K562 (cell line): ENCODE measurements around the gene MMP7. TPM values are rescaled to one million over a fixed set of nuclear protein-coding genes. Genes with fewer than 3 reads are reported as not detected.

Experiments used
- ATAC-seq: fragments of 200-7000 bp; cut with Tn5 transposase; 3 replicates; pipeline ENCODE4 v1.9.1; 2020; ENCODE audit warnings: moderate library complexity
- BruUV-seq: library from RNA; stranded (reverse); fragments of 400-500 nt; replicated peaks from 2 replicates; lab custom pipeline; 2021; lab: Mats Ljungman, UMichigan
- CTCF ChIA-PET: fragments of 300-600 bp; formaldehyde crosslinking; extraction: SDS; loops from one replicate; lab custom pipeline; 2021; ENCODE audit warnings: low intra/inter-chr PET ratio; lab: Yijun Ruan, JAX
- POLR2A ChIA-PET: fragments of 300-600, 350-650 bp; sonication (Branson Sonifier 250); formaldehyde crosslinking; extraction: SDS; loops from one replicate; lab custom pipeline; 2021; ENCODE audit warnings: antibody characterized with exemption, inconsistent platforms; lab: Yijun Ruan, JAX
- DNase-seq, 4 experiments: peaks; one replicate each; pipeline versions ENCODE4 v3.0.0 to v3.0.0-alpha.2; 2011 to 2018; ENCODE audit warnings: low spot score in 3 of 4, mixed read lengths in 3 of 4; ENCODE audit errors: extremely low read depth in 1 of 4
- FAIRE-seq: peaks from 2 replicates; lab custom pipeline; 2011; peaks lifted over from hg19 to GRCh38; lab: Jason Lieb, UNC
- H2AFZ ChIP-seq: 2 replicates; pipeline ENCODE4 v1.6.0; 2011; ENCODE audit warnings: low read depth, low read length, control low read depth, inconsistent platforms
- H3K27ac ChIP-seq: fragments of 200-600 bp; 3 replicates; pipeline ENCODE4 v1.8.0; 2011; ENCODE audit warnings: low read depth, mild to moderate bottlenecking, control low read depth, inconsistent platforms, low read length, moderate library complexity, mixed read lengths; ENCODE audit errors: extremely low read depth
- H3K27me3 ChIP-seq, 2 experiments: fragments of 300-600 bp in 1 of 2; 2 replicates in 1 of 2; 3 replicates in 1 of 2; pipeline versions ENCODE4 v1.6.0 to v1.8.0; 2011; ENCODE audit warnings: inconsistent platforms in 2 of 2, low read length in 2 of 2, mild to moderate bottlenecking in 1 of 2, mixed read lengths in 1 of 2, moderate library complexity in 1 of 2; ENCODE audit not compliant: control insufficient read depth in 2 of 2, insufficient read depth in 2 of 2
- H3K36me3 ChIP-seq: fragments of 300-600 bp; 3 replicates; pipeline ENCODE4 v1.8.0; 2011; ENCODE audit warnings: mild to moderate bottlenecking, low read length, inconsistent platforms; ENCODE audit not compliant: control insufficient read depth, insufficient read depth
- H3K4me1 ChIP-seq, 2 experiments: fragments of 200-600 bp in 1 of 2; replicated peaks in 1 of 2; 2 replicates in 1 of 2; 3 replicates in 1 of 2; pipeline versions ENCODE4 v1.5.1 to v1.8.0; 2011; ENCODE audit warnings: inconsistent platforms in 2 of 2, low read length in 2 of 2, mild to moderate bottlenecking in 1 of 2, mixed read lengths in 1 of 2, moderate library complexity in 1 of 2; ENCODE audit not compliant: control insufficient read depth in 2 of 2, insufficient read depth in 2 of 2
- H3K4me2 ChIP-seq: 2 replicates; pipeline ENCODE4 v1.6.1; 2011; ENCODE audit warnings: low read length, control low read depth, inconsistent platforms, mixed read lengths; ENCODE audit not compliant: insufficient read depth
- H3K4me3 ChIP-seq: fragments of 200-600 bp; sonication (generic), shearing (Covaris generic); 2 replicates; pipeline ENCODE4 v1.5.1; 2016; ENCODE audit warnings: control low read depth, inconsistent platforms
- H3K79me2 ChIP-seq: fragments of 200-600 bp; 3 replicates; pipeline ENCODE4 v1.8.0; 2011; ENCODE audit warnings: low read length, inconsistent platforms; ENCODE audit not compliant: control insufficient read depth, insufficient read depth
- H3K9ac ChIP-seq, 2 experiments: 2 replicates each; pipeline versions ENCODE4 v1.6.0 to v1.6.1; 2011; ENCODE audit warnings: low read depth in 2 of 2, low read length in 2 of 2, control low read depth in 1 of 2, inconsistent platforms in 1 of 2, mild to moderate bottlenecking in 1 of 2, mixed read lengths in 1 of 2; ENCODE audit not compliant: insufficient read depth in 1 of 2
- H3K9me1 ChIP-seq: one replicate; pipeline ENCODE4 v1.6.0; 2011; ENCODE audit warnings: inconsistent platforms, mild to moderate bottlenecking, low read length, moderate library complexity; ENCODE audit not compliant: control insufficient read depth, insufficient read depth
- H3K9me3 ChIP-seq: replicated peaks from 2 replicates; pipeline ENCODE4 v1.5.1; 2011; ENCODE audit warnings: low read depth, low read length, inconsistent platforms; ENCODE audit not compliant: control insufficient read depth, insufficient read depth
- H4K20me1 ChIP-seq: replicated peaks from 2 replicates; pipeline ENCODE4 v1.6.1; 2011; ENCODE audit warnings: low read length, inconsistent platforms, mixed read lengths; ENCODE audit not compliant: control insufficient read depth, insufficient read depth
- CEBPB ChIP-seq: fragments of 450-650 bp; IDR thresholded peaks from 2 replicates; pipeline ENCODE4 v1.6.1; 2016; ENCODE audit warnings: missing genetic modification characterization, missing compliant biosample characterization
- FOXA3 ChIP-seq, 2 experiments: fragments of 450-650 bp in 1 of 2; sonication (generic) in 1 of 2; formaldehyde crosslinking; IDR thresholded peaks in 1 of 2; conservative IDR thresholded peaks in 1 of 2; 2 replicates each; pipeline versions ENCODE4 v1.4.0 to v1.8.0; 2020 to 2022; ENCODE audit warnings: mild to moderate bottlenecking in 2 of 2, missing genetic modification reagents in 1 of 2
- KLF1 ChIP-seq: fragments of 450-650 bp; IDR thresholded peaks from 2 replicates; pipeline ENCODE4 v1.6.1; 2016; ENCODE audit warnings: missing genetic modification characterization, missing compliant biosample characterization
- RAD21 ChIP-seq, 2 experiments: fragments of 250-450 bp in 1 of 2; fragments of 450-650 bp in 1 of 2; sonication (Bioruptor Pico) in 1 of 2; formaldehyde crosslinking in 1 of 2; IDR thresholded peaks in 1 of 2; conservative IDR thresholded peaks in 1 of 2; 2 replicates each; pipeline versions ENCODE4 v1.4.0 to v1.8.0; 2020 to 2022; ENCODE audit warnings: mild to moderate bottlenecking in 2 of 2, moderate library complexity in 1 of 2
- ZSCAN32 ChIP-seq: fragments of 450-650 bp; formaldehyde crosslinking; IDR thresholded peaks from 2 replicates; pipeline ENCODE4 v1.4.0; 2020; ENCODE audit warnings: mild to moderate bottlenecking, moderate library complexity
- WGBS: fragments of 100-300 bp; shearing (Covaris generic); methylation state at CpG from one replicate; pipeline ENCODE4 v1.1.6; 2016; ENCODE audit warnings: low coverage, mixed read lengths; ENCODE audit not compliant: insufficient coverage; ENCODE audit errors: missing lambda C conversion rate; 5-methylcytosine and 5-hydroxymethylcytosine counted together
- in situ Hi-C: fragments of 300-500 bp; cut with MboI; formaldehyde crosslinking; loops from 4 replicates; pipeline ENCODE4 v1.15.0; 2018; ENCODE audit warnings: inconsistent platforms, mixed read lengths
- intact Hi-C: fragments of 100-400 bp; cut with micrococcal nuclease; formaldehyde crosslinking; loops from 2 replicates; pipeline ENCODE4 v1.14.2; 2022
- polyA plus RNA-seq, 8 experiments: library from polyadenylated mRNA; depleted of rRNA in 4 of 8; stranded (reverse) in 5 of 8; unstranded in 3 of 8; fragments of >200 nt; fragmentation: Nextera tagmentation in 2 of 8; fragmentation: Illumina TruSeq in 1 of 8; extraction: Ambion mirVana in 2 of 8; extraction: Trizol in 1 of 8; gene quantifications; 2 replicates each; pipeline versions ENCODE4 v1.2.1 to v1.2.3, GENCODE V29; 2011 to 2014; ENCODE audit warnings: inconsistent platforms in 1 of 8, missing spikeins in 1 of 8
- total RNA-seq, 7 experiments: library from RNA; depleted of rRNA in 6 of 7; stranded (reverse); fragments of >200 nt in 6 of 7; fragmentation: Illumina TruSeq in 2 of 7; extraction: Trizol in 2 of 7; gene quantifications; 2 replicates each; pipeline versions ENCODE4 v1.2.1 to v1.2.3, GENCODE V29; 2011 to 2021; ENCODE audit warnings: low replicate concordance in 1 of 7

Gene MMP7
- total and polyA plus RNA-seq, 9 of the 15 experiments (the other 6 are each of a cell fraction or from before 2014, with no cell fraction given), result 0.13 TPM; not detected in 8

GRCh38 chr11:102520514-102520913, 10.0 kb downstream of the MMP7 start:
- intact Hi-C loops, result no loop called here
- Histone ChIP-seq H3K4me1 (no peaks in the 10 kb centered on the region), H3K9ac (no peak overlapping the region), H3K4me2 (no peak overlapping the region), H3K9me1 (no peaks in the 10 kb centered on the region), H3K27me3 (peaks cover 4 to 8% of the 10 kb centered on the region in 2 experiments; a peak in 3 of 5 replicates), H3K4me3 (no peak overlapping the region), H2AFZ (no peak overlapping the region), H3K9me3 (no peaks in the 10 kb centered on the region), H3K27ac (no peak overlapping the region), H3K79me2 (no peaks in the 10 kb centered on the region), H4K20me1 (no peaks in the 10 kb centered on the region), H3K36me3 (no peaks in the 10 kb centered on the region)
- CTCF ChIA-PET, result no interaction called here
- ATAC-seq (no peak), FAIRE-seq (no peak), DNase-seq (no peak)
- POLR2A ChIA-PET, result interaction anchor here (0.9 kb wide), 1 partner anchor 22 kb away, joined by 4 read pairs; no protein-coding TSS in a partner anchor
- BruUV-seq, result no TSS peak
- TF ChIP-seq KLF1 (tag) (no peak), CEBPB (tag) (peak; percentile 57)
- in situ Hi-C loops, result no loop called here

DNA sequence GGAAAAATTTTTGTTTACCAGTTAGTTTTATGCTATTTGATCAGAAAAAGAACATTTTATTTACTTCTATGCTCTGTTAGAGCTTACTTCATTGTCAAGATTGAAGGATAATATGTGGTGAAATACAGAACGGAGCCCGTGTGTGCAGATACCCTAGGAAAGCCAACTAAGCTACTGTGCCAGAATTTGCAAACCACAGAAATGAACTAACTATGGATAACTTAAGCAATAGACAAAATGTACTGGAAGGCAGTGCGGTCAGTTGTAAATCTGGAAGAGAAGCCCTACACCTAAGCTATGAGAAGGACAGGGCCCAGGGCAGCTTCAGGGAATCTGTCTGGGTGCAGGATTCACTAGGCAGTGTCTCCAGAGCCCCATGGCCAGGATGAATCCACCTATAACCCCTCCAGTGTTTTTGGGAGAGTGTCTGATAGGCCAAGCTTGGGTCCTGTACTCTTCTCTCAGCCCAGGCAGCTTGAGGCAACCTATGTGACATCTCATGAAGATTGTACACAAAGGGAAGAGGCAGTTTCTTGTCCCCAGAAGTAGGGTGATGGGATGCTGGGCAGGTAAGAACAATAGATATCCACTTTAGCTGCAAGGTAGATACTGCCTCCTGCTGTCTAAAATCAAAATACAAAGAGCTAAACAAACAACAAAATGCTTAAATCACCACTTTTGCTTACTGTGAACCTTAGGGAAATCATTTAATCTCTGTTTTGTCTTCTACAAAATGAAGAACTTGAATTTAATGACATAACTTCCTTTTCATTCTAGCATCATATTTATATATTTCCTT, 12.1 kb downstream of the MMP7 start:
- Histone ChIP-seq H3K4me2 (no peak overlapping the region), H3K79me2 (no peaks in the 10 kb centered on the region), H3K36me3 (no peaks in the 10 kb centered on the region), H2AFZ (no peak overlapping the region), H3K27me3 (peaks cover 4 to 8% of the 10 kb centered on the region in 2 experiments; a peak in 3 of 5 replicates), H3K9ac (no peak overlapping the region), H3K27ac (no peak overlapping the region), H3K4me3 (no peak overlapping the region), H4K20me1 (no peaks in the 10 kb centered on the region), H3K9me3 (no peaks in the 10 kb centered on the region), H3K4me1 (no peaks in the 10 kb centered on the region), H3K9me1 (no peaks in the 10 kb centered on the region)
- in situ Hi-C loops (no loop called here), intact Hi-C loops (loop anchor here (5.0 kb wide), 1 partner anchor 231 kb away; no protein-coding TSS in a partner anchor)
- no TSS peak for BruUV-seq
- DNase-seq (peak in 2 of 4 experiments; percentile 4 to 10), ATAC-seq (no peak), FAIRE-seq (no peak)
- ChIA-PET CTCF (interaction anchor here (0.6 kb wide), 1 partner anchor 177 kb away, joined by 3 read pairs; no protein-coding TSS in a partner anchor), POLR2A (interaction anchor here (0.7 kb wide), 1 partner anchor 37 kb away, joined by 3 read pairs; no protein-coding TSS in a partner anchor)
- WGBS, result 0% methylated on average over 3 of the region's 3 CpGs
- TF ChIP-seq ZSCAN32 (CRISPR knock-in tag) (no peak), FOXA3 (CRISPR knock-in tag; conservative IDR thresholded peaks at IDR 0.05 in 1 of 2, IDR thresholded peaks at IDR 0.05 in 1 of 2) (0 out of 4 replicates have a peak, but pooled peaks of 1 of the 2 experiments have one; percentile 16), RAD21 (CRISPR knock-in tag; conservative IDR thresholded peaks at IDR 0.05 in 1 of 2, IDR thresholded peaks at IDR 0.05 in 1 of 2) (peak; percentile 36 to 64)
